Posterior cingulate gyrus (tissue), 11 donors: ENCODE measurements around the gene ZC3H6.
"Not testable (repeated sequence)": the region's sequence is repeated elsewhere in the genome, so short reads cannot be mapped to it uniquely, and the experiment has no call there.

ENCODE experiments used
- DNase-seq, 10 donors: peaks; one replicate each; pipeline versions ENCODE4 v3.0.0 to v3.0.0-alpha.2; 2020 to 2021; ENCODE audit warnings: mixed read lengths in 3 of 10
- intact Hi-C: fragments of 100-400 bp; cut with DNase I; formaldehyde crosslinking; loops from one replicate; pipeline ENCODE4 v1.15.1; 2023

Gene ZC3H6

DNA sequence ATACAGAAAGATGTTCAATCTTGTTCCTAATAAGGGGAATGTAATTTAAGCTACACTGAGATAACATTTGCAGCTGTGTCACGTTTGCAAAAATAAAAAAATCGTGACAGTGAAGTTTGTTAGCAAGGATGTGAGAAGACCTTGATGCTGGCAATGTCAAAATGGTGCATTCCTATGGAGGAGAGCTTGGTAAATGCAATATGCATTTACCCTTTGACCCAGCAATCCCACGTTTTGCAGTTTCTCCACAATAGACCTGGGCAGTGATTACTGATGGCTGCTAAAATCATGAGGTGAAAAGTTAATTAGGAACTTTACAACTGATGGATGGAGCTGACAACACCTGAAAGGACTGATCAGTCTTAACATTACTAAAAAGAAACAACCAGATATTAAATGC lies 43.1 kb downstream of the ZC3H6 start:
- intact Hi-C loops, result no loop called here
- DNase-seq, result no peak

DNA sequence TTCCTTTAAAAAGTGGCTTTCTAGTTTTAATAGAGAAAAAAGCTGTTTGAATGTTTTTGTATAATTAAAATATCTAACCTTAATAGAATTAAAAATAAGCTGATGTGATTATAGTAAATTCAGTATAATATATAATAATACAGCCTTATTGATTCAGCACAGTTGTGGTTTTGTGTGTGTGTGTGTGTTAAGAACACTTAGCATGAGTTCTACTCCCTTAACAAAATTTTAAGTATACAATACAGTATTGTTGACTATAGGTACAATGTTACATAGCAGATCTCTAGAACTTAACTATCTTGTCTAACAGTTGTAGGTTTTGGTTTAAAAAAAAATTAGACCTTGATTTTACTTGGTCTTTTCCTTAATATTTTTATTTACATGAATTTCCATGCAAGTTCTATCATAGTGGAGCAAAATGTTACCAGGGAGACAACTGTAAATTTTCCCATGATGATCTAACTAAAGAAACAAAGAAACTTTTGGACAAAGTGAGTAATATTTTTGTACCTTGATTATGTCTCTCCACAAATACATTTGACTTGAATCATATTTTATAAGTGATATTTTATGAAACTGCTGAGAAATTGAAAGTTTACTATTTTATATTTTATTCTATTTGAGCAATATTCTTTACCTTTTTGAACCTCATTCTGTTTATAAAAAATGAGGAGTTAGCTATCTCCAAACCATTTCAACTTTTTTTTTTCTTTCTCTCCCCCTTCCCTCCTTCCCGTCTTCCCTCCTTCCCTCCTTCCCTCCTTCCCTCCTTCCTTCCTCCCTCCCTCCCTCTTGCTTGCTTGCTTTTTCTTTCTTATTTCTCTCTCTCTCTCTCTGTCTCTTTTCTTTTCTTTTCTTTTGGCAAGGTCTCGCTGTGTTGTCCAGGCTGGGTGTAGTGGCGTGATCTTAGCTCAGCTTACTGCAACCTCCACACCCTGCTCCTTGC lies 46.3 kb downstream of the ZC3H6 start:
- intact Hi-C loops, result no loop called here

DNA sequence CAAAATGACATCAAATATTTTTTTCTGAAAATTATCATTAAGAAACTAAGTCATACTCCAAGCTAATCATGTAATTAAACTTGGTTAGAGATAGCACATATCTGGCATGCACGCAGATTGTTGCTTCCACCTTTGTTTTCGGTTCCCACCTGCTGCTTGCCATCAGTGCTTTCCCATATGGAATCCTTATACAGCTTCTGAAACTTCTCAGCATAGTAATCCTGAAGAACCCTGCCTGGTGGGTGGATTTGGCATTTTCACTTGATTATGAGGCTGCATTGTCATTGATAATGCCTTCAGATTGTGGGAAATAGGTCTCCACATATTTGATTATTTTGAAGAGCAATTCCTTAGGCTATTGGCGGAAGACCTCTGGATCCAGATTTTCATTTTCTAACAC lies 47.5 kb downstream of the ZC3H6 start:
- intact Hi-C loops, result no loop called here
- DNase-seq, result no peak

More for the DNA sequence above, 46.3 kb downstream of the ZC3H6 start:
- DNase-seq, result no peak

DNA sequence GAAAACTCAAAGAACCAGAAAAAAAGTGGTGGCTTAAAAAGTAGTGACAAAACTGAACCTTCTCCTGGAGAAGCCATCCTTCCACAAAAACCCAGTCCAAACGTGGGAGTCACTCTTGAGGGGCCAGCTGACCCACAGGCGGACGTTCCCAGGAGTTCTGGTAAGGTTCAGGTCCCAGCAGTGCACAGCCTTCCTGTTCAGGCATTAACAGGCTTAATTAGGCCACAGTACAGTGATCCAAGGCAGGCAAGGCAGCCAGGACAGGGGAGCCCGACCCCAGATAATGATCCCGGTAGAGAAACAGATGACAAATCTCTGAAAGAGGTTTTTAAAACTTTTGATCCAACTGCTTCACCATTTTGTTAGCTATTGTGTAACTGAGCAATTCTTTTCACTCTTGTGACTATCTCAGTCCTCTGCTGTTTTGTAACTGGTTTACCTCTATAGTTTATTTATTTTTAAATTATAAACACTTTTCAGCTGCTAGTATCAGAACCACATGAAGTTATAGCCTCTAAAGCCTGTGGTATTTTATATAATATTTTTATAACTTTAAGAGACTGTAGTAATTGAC lies 56.8 kb downstream of the ZC3H6 start:
- intact Hi-C loops, result no loop called here
- DNase-seq, result peak in 1 of 10 donors; percentile 56

DNA sequence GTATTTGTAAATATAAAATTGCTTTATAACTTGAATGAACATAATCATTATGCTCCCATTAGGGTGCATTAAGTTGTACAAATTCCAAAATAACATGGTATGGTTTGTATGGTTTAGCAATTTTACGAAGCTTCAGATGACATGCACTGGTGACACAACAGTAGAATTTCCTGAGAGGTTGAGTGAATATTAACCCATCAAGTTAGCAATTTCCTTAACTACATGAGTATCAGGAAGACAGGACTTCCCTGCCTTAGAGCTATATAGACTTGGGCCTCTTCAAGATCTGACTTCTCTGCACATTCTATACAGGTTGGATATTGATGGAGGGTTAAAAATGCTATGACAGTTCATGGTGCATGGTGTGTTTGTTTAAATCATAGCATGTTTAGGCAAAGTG lies 60.2 kb downstream of the ZC3H6 start:
- DNase-seq, result no peak
- intact Hi-C loops, result no loop called here

DNA sequence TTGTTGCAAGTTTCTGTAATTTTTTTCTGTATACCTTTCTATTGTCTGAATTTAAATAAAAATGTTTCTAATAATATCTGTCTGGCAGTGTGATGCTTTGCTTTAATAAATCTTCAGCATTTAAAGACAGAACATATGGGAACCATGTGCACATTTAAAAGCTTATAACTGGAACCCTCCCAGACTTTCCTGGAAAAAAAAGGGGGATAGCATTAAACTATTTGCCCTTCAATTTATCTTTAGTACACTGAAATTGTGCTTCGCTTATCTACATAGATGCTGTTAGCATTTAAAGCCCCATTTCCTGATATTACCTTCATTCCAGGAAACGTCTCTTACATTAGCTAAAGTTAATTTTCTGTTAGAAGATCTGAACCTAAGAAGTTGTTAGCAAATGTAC lies 64.6 kb downstream of the ZC3H6 start:
- intact Hi-C loops, result no loop called here
- no peak for DNase-seq

DNA sequence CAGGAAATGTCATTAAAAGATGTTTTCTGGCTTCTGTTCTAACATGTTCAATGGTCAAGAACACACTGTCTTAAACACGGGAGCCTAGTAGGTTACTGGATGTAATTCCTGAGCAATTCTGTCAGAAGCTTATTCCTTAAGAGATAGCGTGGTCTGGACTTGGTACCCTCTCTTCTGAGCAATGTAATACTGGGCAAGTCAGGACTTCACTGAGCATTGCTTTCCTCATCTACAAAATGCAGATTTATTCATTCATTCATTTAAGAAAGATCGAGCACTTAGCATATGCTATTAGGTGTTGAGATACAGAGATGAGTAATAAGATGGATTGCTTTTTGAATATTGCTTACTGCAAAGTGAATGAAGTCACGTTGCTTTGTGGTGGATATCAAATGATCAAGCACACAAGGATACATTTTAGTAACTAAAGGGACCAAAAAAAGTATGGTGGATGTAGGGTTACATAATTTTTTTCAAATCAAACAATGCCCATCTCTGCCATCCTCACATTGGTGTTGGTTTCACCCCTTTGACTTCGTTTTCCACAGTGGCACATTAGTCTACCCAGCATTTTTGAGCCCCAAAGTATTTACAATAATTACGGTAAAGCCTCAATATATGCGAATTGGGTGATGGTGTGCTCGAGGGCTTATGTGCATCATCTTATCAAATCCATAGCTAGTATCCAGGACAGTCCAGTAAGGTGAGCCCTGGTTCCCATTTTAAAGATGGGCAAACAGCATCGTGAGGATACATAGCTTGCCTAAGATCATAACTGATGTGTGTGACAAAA lies 65.3 kb downstream of the ZC3H6 start:
- intact Hi-C loops, result no loop called here
- no peak for DNase-seq

DNA sequence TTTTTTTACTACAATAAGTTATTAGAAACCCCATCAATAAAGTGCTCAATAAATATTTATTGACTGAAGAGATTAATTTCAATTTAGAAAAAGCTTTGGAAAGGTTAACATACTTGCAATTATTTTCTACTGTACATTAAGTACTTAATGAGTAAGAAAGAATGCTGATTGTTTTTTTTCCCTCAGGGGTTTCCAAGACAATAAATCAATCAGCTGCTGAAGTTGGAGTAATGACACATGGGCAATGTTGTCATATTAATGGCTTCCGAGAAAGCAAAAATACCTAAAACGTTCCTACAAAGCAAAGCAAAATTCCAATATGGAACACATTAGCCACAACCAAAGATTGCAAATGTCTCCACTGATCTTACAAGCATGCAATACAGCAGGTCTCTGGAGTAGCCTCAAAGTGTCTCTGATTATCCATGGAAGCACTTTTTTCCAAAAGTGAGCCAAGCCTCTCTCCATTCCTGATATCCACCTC lies 66.7 kb downstream of the ZC3H6 start:
- intact Hi-C loops, result no loop called here
- DNase-seq, result no peak

DNA sequence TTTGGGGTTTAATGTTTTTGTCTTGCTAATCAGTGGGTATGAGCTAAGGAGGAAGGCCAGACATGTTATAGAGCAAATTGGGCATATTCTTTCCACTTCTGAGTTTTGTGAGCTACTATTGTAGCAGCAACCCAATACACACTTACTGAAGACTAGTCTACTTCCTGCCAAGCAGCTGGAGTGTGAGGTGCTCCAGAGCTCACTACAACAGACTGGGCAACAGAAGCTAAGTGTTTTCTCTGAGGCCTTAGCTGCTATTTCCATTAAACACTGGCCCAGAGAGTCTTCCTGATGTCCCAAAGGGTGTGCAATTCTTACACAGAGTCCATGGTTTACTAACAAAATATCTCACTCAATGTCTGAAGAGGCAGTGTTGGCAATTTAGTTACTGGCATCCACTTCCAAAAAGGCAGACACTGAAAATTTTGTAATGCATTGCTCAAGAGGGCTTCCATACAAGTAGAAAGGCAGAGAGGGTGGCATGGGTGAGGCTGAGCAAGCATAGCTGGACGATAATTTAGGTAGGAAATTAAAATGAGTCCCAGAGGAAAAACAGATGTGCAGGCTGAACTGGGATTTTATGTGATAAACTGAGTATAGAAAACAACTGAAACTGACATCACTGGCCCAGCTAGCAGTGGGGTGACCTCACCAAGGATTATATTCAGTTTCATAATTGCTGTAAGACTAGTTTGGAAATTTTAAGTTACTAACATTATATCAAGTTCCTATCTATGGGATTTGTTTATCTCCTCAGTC lies 68.6 kb downstream of the ZC3H6 start:
- intact Hi-C loops, result no loop called here
- no peak for DNase-seq

DNA sequence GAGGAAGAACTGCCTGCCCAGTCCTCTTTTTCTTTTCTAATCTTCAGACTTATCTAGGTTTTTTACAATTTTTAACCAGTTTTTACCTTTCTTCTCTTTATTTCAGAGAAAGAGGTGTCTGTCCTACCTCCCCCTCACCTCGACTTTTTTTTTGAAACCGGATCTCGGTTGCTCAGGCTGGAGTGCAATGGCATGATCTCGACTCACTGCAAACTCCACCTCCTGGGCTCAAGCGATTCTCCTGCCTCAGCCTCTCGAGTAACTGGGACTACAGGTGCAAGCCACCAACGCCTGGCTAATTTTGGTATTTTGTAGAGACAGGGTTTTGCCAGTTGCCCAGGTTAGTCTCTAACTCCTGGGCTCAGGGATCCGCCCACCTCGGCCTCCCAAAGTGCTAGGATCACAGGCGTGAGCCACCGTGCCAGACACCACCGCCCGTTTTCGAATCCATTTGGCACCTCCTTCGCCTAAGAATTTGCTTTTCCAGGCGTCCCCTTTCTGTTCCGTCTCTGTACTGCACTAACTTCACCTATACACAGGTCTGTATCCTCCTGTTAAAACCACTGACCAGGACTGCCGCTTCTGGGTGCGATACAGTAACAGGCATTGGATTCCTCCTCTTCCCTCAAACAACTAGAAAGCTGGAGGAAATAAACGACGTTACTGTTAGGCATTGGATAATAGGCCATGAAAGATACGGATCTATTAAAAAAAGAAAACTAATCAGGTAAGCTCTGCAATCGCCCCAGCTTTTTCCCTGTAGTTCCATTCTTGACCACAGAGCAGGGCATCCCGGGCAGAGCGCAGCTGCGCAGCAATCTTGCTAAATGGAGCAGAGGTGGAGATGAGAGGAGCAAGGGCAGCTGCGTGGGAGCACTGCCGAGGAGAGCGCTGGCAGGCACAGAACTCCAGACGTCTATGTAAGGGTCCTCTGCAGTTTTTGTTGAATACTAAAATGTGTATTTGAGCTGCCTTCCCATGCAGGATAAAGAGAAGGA lies 69.9 kb downstream of the ZC3H6 start:
- peak in 1 of 10 donors; percentile 56 for DNase-seq
- intact Hi-C loops, result no loop called here

DNA sequence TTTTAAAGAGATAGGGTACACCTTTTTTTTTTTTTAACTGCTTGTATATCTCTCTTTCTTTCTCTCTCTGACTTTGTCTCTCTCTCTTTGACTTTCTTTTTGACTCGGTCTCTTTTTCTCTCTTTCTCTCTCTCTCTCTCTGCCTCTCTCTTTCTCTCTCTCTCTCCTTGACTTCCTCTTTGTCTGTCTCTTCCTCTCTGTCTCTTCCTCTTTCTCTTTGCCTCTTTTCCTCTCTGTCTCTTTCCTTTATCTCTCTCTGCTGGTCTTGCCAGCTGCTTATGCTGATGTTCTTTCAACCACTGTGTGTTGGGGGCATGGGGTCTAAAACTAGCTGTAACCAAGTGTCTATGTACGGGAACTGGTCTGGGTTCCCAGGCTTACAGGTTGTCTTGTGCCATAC lies 76.9 kb downstream of the ZC3H6 start:
- intact Hi-C loops, DNase-seq: not testable (repeated sequence)

DNA sequence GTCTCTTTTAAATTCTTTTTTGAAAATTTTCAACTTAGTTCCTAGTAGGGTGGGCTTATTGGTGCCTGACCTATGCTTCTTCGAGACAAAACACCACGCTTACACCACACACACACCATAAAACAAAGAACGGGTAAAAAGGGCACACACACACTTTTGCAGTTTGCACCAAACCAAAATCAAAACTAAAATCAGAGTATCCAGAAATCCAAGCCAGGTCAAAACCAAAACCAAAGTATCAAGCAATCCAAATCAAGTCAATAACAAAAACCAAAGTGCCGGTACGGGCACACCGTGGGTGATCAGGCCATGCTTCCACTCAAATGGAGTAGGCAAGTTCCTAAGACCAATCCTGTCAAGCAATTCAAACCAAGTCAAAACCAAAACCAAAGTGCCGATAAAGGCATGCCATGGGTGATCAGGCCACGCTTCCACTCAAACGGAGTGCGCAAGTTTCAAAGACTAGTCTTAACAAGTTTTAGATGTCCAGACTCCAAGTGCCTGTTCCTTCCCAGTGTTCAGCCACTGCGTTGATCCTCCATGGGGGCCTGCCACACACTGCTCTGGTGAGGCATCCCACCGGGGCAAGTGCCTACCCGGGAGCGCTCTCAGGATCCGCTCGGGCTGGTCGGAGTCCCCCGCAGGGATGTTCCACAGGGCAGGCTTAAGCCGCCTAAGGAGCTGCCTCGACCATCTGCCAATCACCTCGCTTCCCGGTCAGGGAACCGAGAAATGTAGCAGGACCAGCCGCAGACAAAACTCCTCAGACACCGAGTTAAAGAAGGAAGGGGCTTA lies 77.6 kb downstream of the ZC3H6 start:
- intact Hi-C loops, DNase-seq: not testable (repeated sequence)

DNA sequence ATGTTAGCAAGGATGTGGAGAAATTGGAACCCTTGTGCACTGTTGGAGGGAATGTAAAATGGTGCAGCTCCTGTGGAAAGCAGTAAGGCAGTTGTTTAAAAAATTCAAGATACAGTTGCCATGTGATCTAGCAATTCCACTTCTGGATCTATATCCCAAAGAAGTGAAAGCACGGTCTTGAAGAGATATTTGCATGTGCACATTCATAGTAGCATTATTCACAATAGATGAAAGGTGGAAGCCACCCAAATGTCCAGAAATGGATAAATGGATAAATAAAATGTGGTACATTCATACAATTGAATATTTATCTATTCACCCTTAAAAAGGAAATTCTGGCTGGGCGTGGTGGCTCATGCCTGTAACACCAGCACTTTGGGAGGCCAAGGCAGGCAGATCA lies 78.9 kb downstream of the ZC3H6 start:
- DNase-seq, intact Hi-C loops: not testable (repeated sequence)

DNA sequence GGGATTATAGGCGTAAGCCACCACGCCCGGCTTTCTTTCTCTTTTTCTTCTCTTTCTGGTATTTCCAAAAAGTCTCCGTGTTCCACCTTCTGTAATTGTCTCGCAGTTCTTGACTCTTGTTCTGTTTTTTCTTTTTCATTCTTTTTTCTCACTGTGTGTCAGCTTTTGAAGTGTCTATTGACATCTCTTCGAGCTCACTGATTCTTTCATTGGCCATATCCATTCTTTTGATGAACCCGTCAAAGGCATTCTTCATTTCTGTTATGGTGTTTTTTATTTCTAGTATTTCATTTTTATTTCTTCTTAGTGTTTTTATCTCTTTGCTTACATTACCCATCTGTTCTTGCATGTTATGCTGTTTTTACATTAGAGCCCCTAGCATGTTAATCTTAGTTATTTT lies 84.7 kb downstream of the ZC3H6 start:
- intact Hi-C loops, result not testable (repeated sequence)

More for the DNA sequence above, 84.7 kb downstream of the ZC3H6 start:
- not testable (repeated sequence) for DNase-seq
